ENCODE measurements around the gene RAB6B.

DNA sequence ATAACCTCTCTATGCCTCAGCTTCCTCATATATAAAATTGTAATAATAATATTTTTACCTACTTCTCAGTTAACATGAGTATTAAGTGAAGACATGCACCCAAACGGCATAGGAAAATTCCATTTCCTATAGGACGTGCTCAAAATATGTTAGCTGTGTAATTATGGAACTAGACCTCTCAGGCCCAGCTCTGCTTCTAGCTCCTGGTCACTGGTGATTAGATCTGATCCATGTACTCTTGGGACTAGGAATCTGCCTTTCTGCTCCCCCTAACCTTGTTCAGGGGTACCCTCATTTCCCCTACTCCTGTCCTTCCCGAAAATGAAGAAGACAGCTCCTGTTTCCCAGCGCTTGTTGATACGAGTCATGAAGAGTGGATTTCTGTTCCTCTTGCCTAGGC, 119.8 kb downstream of the RAB6B start:
- TF ChIP-seq RAD21 (conservative IDR thresholded peaks at IDR 0.05 in 1 of 2, IDR thresholded peaks at IDR 0.05 in 1 of 2), result no peak
- no peak for TF ChIP-seq EP300 (IDR thresholded peaks at IDR 0.05)
